ENCODE results near the gene PLCXD3.

DNA sequence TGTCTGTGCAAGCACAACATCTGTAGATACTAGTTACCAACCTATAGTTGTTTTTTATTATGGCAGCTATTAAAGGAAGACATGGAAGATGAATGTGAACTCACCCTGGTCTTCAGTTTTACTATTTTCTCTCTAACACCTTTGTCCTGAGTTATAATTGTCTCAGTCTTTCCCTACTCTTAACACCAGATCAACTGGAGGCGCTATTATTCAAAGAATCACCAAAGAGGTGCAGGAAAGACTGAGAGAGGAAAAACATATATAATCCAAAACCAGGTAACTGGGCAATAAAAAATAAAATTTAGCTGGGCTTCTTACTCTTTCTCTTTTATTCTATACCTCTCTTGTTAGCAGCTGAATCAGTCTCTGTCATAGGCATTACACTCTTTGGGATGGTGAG, 162.8 kb downstream of the PLCXD3 start:
- TF ChIP-seq POLR2AphosphoS5 (IDR thresholded peaks at IDR 0.05; ENCODE audit: low read depth, low read length): no peak
- TF ChIP-seq TAF1 (IDR thresholded peaks at IDR 0.05; ENCODE audit: borderline replicate concordance, low read depth, low read length): no peak
- TF ChIP-seq POLR2A (IDR thresholded peaks at IDR 0.05; ENCODE audit: low read depth, low read length): no peak

All from GM12892 (cell line).